NCI-H2227 (cell line): Measurements from ENCODE around the gene DGAT2.

ENCODE experiments used
- DNase-seq: peaks from one replicate; lab custom pipeline; 2025; ENCODE audit not compliant: unreplicated experiment; lab: John Stamatoyannopoulos, UW

DGAT2 gene

DNA sequence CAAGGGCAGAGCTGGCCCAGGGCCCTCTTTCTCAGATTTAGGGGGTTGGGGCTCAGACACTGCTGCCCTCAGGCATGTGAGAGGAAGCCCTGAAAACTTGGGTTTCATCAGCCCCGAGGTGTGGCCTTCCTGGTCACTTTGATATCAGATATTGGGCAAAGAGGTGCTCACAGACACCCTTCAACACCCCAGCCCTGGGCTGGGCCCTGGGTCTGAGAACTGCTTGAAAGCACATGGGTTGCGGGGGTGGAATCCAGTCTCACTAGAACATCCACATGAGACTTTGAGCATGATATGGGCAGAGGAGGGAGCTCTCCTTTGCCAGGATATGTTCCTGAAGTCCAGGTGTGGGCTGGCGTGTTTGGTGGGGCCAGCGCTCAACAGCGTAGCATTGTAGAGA, 10.4 kb downstream of the DGAT2 start:
- no peak for DNase-seq

DNA sequence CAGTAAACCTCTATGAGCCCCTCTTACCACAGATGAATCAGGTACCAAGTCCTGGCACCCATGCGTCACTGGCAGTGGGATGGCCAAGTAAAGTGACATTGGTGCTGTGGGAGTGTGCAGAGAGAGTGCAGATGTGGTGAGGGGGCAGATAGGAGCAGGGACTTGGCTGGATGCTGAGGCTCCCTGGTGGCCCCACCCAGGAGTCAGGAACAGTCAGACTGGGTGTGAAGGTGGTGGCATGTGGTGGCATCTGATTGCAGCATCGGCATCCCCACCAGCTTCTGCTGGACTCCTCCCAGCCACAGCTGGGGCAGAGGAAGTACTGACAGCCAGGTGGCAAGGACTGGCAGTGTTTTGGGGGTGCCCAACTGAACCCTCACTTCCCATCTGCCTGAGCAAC, 11.4 kb downstream of the DGAT2 start:
- no peak for DNase-seq

DNA sequence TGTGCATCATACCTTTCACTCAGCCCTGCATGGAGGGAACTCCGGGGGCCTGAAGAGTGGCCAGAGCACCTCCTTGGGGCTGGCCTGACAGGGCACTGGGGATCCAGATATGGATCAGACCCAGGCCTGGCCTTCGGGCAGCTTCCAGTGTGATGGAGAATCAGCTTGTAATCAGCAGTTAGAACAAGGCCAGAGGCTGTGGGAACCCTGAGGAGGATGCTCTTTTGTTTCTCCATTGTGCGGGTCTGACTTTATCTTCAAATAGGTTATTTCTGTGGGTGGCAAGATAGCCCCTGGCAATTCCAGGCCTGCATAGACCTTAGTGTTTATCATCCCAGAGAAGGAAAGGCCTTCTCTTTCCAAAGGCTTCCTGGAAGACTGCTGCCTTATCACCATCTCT, 12.3 kb downstream of the DGAT2 start:
- DNase-seq, result no peak

DNA sequence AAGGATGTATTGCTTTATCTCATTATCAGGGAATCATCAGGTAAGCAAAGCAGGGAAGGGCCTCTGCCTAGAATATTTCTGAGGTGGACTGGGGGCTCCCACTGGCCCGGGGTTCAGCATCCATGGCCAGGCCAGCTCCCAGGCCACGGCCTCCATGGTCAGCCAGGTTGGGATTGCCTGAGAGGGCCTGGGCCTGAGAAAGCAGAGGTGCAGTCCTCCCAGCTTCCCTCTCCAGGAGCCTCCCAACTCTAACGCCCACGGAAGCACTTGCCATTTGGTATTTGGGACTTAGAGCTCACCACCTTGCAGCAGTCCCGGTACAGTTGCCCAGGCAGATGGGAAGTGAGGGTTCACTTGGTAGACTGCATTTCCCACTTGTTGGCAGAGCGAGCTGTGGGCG, 12.7 kb downstream of the DGAT2 start:
- DNase-seq, result no peak

DNA sequence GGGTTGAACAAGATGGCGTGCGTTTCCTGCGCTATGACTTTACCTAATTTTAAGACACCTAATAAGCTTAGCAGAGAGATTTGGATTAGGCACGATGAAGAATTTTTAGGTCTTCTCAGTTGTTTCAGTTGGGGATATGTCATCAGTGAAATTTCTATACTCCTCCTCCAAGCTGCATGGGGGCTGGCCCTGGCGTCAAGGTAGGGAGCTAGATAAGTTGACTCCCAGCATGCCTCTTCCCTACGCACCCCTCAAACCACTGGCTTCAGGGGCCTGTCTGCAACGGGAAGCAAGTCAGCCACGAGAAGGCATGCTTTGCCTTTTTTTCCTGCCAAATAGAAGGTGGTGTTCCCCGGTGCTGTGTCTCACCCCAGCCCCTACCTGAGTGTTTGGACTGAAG, 13.3 kb downstream of the DGAT2 start:
- no peak for DNase-seq

DNA sequence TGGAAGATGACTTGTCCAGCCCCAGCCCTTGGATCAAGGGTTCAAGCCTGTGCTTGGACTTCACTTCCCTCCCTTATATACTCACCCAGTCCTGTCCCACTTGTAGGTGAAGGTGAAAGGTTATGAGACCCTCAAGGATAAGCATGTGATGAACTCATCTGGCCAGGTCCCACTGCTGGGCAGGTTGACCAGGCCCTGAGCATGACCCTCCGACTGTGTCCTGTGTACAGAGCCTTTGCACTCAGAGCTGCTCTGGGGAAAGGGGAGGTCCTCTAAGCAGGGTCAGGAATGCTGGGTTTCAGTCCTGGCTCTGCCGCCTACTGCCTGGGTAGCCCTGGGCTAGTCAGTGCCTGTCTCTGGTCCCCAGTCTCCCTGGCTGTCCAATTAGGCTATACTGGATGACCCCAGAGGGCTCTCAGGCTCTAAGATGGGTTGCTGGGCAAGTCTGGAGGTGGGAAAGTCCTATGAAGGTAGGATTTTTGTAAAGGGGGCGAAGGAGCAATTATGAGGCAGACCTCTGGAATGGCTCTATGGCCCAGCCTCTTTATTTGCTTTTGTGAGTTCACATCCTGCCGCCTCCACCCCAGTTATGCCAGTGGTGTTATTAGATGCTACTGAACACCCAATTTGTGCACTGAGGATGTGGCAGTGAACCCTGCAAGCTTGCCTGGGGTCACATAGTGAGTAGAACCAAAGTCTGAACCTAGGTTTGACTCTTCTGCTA, 14.1 kb downstream of the DGAT2 start:
- no peak for DNase-seq

DNA sequence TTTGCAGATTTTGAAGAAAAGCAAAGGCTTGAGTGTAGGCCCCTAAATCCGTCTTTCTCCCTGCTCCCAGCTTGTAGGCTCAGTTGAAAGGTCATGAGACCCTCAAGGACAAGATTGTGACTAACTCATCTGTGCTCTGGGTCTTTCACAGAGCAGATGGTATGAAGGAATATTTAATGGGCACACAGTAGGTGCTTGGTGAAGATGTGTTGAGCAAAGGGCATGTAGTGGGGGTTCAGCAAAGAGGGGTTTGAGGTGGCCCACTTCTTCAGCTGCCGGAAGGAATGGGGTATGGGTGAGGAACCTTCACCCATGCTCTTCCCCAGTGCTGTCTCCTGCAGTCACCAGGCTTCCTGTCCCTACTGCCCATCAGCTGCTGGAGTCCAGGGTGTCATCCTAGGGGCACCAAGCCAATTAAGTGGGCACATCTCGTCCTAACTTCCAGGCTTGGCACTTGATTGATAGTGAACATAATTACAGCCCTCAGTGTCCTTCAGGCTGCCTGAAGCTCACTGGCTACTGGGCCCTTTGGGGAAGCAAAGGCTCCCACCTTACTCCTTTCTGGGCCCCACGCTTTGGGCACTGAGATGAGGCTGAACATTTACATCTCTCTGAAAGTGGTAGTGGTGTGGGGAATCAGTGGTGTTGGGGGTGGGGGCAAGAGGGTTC, 15.0 kb downstream of the DGAT2 start:
- DNase-seq, result no peak

DNA sequence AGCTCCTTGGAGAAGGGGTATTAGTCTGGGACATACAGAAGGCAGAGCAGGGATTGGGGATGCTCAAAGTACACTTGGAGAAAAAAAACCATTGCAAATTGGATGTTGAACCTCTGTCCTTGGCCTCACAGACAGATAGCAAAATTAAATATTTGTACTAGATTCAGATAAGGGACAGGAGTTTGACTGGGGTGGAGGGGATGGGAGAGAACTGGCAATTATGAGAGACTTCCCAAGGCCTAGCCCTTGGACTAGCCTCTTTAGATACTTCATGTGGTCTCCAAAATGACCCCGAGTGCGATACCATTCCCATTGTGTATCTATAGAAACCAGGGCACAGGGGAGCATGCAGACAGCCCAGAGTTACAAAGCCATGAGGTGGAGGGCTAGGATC, 15.5 kb downstream of the DGAT2 start:
- no peak for DNase-seq

DNA sequence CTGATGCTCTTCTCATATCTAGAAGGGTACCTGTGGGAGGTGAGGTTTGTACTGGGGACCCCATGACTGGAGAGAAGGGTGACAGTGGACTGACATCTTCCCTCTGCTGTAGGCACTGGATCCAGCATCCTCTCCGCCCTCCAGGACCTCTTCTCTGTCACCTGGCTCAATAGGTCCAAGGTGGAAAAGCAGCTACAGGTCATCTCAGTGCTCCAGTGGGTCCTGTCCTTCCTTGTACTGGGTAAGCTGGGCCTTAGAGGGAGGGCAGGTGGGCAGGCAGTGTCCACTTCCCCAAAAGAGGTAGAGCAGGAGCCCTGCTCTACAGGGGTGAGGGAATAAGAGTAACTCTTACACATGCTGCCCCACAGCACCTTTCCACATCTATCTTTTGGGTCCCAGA, 15.9 kb downstream of the DGAT2 start:
- no peak for DNase-seq

DNA sequence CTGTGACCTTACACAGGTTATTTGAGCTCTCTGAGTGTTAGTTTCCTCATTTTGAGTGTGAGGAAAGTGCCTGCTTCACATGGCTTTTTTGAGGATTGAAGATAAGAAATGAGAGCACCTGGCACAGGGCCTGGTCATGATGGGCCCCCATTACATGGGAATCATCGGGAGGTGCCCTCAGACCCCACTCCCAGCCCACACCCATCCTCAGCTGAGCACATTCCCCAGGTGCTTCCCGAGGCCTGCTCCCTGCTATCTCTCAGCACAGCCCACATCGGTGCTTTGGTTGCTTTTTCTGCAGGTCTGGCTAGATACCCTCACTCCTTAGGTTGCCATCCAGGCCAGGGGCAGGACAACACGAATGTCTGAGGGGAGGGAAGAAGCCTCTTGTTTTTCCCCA, 16.6 kb downstream of the DGAT2 start:
- no peak for DNase-seq

DNA sequence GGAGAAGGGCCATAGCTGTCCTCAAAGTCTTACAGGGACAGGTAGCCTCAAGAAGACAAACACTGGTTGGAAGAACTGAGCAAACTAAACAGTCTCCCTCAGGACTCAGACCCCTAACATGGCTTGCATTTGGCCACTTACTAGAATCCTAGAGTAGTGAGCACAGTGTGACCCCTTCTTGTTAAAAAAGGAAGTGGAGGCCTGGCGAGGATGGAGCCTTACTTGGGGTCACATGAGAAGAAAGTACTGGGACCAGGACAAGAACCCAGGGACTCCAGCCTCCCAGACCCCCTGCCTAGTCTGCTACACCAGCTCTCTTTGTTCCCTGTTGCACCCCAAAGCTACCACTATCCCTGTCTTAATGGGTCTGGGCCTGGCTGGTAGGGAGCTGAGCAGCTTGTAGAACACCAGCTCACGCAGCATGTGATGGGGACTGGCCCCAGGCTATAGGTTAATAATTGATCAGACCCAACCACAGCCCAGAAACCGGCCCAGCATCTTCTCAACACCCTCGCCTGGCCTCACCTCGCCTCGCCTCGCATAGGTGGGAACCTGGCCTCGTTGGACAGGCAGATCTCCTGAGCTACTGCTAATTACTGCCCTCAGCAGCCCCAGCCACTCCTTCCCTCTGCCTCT, 17.6 kb downstream of the DGAT2 start:
- no peak for DNase-seq

DNA sequence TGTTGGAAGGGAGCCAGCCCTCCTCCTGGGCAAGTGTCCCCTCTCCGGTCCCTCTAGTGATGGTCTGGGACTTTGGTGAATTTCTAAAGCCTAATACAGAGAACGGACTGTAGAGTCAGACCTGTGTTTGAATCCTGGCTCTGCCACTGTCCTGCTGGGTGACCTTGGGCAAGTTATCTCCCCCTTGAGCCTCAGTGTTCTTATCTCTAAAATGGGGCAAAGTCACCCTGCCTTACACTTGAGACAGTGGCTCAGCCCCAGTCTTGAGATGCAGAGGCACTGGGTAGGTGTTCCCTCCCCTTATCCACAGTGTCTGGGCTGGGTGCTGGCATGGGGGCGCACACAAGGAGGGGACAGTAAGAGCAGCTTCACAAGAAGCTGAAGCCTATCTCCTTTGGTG, 20.9 kb downstream of the DGAT2 start:
- DNase-seq, result no peak

DNA sequence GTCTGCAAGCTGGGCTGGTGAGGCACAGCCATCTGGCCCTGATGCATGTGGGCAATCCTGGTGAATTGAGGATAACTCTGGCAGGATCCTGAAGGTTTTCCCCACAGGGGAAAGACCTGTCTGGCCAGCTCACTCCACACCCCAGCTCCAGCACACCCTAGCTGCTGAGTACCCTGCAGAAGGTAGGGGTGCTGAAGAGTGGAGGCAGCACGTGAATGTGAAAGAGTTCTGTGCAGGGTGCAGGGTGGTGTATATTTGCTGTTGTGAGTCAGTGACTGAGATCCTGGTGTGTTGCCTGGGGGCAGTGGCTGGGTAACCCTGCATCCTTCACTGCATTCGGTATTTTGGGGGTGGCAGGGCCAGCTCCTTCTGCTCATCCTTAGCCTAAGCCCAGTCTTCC, 22.4 kb downstream of the DGAT2 start:
- no peak for DNase-seq

DNA sequence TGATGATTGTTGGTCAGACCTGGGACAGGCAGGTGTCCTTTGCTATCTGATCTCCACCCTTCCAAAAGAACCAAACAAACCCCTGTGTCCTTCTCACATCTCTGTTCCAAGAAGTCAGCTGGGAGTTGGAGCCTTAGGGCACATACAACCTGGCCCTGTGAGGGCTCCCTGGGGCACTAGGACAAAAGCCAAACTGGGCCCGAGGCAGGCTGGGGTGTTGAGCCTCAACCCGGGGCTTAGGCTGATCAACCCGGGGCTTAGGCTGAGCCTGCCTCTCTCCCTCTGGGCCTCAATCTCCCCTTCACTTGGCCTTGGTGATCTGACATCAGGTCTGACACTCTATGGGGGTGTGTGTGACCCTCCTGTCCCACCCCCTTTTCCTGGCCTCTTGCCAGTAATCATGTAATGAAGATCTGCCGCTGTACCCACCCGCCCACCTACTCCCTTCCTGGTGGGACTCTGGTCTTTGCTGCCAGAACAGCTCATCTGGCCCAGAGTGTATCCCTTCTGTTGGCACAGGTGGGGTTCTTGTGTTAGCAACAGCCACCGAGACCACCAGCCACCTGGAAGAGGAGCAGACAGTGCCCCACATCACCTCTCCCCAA, 23.7 kb downstream of the DGAT2 start:
- DNase-seq, result no peak

DNA sequence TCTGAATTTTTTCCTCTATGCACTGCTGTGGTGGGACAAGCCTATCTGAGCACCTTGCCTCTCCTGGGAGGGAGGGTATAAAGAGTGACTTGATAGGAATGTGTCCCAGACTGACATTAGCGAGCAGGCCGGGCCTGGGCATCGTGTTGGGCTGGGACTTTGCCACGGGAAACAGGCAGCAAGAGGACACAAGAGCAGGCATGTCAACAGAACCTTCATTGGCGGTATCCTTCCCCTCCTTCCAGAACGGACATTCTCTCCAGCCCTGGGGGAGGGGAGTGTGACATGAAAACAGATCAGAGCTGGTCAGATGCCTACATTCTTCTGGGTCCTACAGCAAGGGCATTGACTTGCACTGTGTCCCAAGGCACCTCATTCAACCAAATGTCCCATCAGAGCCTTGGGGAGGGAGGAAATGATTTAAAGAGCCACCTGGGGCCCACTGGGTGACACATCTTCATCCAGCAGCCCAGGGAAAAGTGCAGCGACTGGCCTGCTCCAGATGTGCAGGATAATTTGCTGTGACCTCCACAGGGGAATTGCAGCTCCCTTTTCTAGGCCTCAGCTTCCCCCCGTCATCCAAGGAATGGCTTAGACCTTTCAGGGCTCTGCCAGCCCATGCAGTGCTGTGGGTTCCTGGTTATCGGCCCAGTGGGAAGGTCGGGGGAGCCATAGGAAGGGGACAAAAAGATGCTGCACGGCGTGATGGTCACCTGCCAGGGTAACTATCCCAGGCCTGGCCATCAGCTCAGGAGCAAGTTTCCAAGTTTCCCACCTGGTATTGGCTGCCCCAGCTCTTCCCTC, 24.6 kb downstream of the DGAT2 start:
- no peak for DNase-seq

DNA sequence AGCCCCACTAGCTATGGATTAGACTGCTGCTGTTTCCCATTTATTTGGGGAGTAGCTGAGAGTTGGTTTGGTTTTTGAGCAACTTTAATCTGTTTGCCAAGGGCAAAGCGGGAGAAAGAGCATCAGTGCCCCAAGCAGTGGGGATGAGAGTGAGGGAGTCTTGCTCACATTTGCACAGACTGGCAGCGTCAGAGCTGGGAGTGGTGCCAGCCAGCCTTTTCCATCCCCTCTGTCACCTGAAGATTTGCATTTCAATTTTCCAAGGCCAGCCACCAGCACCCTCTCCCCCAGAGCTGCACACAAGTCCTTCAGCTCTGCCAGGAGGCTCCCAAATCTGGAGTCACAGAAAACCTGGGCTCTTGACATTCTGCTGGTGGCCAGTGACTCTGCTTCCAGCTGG, 25.4 kb downstream of the DGAT2 start:
- no peak for DNase-seq

DNA sequence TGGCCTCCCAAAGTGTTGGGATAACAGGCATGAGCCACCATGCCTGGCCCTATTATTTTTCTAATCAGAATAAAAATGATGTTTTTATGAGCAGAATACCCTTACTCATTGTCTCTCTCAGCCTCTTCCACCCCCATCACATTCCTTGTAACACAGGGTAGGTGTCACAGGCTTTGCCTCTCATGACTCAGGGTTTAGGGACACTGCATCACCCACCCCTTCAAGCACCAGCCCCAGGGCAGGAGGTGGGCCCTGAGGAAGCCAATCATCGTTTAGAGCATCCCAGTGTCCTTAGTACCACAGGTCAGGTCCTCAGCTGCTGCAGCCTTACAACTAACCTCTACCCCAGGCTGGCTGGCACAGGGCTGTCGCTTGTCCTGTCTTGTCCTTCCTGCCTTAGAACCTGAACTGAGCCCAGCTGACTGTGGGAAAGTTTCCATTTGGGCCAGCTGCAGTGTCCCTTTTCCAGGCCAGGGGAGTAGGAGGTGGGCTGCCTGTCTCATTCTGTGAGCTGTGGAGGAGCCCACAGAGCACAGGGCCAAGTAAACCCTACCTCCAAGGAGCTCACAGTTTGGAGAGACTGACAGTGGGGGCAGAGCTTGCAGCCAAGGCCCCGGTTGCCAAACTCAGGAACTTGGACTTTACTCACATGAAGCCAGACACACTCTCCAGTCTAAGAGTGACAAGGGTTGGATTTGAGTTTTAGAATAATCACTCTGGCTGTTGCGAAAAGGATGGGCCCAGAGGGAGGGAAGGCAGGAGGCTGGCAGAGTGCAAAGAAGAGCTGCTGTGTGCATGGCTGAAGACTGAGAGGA, 26.9 kb downstream of the DGAT2 start:
- DNase-seq, result no peak

DNA sequence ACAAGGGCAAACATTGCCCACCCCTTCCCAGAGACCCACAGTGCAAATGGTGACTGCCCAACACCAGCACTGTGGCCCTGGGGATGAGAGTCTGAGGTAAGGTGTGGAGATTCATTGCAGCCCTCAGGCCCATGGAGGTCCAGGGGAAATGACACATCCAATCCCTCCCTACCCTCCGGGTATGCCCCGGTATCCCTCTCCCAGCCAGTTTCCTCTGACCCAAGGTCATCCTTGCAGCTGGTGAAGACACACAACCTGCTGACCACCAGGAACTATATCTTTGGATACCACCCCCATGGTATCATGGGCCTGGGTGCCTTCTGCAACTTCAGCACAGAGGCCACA, 27.5 kb downstream of the DGAT2 start:
- DNase-seq, result no peak

DNA sequence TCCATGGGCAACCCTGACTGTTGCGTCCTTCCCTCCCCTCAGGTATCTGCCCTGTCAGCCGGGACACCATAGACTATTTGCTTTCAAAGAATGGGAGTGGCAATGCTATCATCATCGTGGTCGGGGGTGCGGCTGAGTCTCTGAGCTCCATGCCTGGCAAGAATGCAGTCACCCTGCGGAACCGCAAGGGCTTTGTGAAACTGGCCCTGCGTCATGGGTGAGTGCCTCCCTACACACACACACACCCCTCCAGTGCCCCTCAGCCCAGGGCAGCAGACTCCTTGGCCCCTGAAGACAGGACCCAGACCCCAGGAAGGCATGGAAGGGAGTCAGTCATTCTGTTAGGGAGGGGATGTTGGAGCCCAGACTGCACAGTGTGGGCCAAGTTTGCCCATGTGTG, 28.5 kb downstream of the DGAT2 start:
- DNase-seq, result no peak

DNA sequence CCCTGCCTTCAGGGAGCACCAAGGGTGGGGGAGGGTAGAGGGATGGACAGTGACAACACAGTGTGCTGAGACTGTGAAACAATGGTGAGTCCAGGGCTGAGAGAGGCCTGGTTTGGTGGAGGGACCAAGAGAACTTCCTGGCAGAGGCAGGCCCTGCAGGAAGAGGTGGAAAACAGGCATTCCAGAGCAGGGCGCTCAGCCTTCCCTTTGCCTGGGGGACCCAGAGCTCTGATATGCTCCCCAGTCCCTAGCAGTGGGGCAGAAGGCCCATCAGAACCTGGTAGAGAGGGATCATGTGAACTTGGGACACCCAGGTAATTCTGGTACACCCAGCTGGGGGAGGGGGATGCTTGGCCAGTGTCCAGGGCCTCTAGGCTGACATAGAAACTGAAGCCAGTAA, 29.2 kb downstream of the DGAT2 start:
- no peak for DNase-seq
